Embryonic facial prominence (tissue), 1 donor: Measurements from ENCODE around the gene RALGPS2.

Experiments used
- DNase-seq: peaks from one replicate; pipeline ENCODE4 v3.0.0-alpha.2; 2016; ENCODE audit errors: extremely low spot score

The RALGPS2 gene

DNA sequence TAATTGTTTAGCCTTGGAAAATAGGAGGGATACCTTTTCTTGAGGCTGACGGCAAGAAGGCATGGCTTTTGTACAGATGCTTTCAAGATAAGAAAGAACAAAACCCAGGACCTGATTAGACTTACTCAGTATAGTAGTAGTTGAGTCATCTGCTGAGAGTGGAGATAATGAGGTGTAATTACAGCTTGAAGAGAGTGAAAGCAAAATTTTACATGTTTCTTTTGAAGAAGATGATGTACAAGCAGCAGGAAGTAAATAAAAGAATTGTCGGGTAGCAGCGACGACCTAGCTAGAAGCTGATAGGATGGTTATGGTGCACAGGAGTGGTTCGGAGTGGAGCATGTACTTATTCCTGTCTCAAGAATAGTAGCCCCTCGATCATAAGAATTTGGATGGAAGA is 139.3 kb downstream of the RALGPS2 start:
- no peak for DNase-seq

- DNase-seq, result no peak
Measured at GRCh38 chr1:178867670-178868069, 142.6 kb downstream of the RALGPS2 start.

DNA sequence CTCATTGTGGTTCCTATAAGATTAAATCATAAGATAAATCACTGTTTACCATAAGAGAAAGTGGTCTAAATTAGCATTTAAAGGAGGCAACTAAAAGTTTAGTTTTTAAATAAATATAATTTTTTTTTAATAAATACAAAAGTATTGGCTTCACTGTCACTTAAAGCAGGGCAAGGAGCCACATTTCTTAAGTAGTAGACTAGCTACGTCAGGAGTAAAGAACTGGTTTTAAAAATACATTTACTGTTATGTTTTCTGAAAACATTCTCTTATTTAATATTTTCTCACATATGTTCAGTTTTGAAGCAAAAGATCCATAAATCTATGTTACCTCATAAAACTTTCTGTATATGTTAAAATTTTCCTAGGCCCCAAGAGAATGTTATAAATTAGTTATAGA is 143.7 kb downstream of the RALGPS2 start:
- no peak for DNase-seq

- DNase-seq, result no peak
Measured at GRCh38 chr1:178869119-178869697, 144.2 kb downstream of the RALGPS2 start.

DNA sequence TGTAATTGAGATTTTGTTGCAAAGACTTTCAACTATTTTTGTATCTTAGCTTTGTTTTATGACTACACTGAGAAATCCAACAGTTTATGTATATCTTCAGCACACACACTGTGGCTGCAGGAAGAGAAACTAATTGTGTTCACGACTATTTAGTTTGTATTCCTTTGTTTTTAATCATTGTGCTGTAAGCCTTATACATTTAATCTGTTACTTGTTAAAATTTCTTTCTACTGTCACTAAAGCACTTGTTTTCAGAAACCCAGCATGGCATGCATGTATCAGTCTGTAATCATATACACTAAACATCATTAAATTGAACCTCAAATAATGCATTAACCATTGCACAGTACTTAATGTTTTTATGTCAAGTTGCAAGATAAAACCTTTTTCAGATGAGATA is 145.2 kb downstream of the RALGPS2 start:
- no peak for DNase-seq

DNA sequence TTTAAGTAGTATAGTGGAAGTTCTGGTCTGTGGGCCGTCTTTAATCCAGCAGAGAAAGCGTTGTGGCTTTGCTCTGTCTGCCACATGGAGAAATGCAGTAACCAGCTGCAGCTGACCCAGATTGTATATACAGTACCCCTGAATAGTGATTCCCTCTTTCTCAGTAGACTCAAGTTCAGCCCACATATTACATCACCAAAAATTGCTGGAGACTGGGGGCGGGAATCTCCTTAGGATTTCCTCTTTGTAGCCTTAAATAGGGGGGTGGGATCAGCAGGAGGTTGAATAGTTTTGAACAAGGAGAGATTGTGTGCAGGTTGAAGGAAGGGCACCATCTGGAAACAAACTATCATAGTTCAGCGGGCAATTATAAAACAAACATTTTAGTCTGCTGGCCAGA is 145.9 kb downstream of the RALGPS2 start, which contains the start of gene ANGPTL1:
TSS of gene ANGPTL1 (minus strand) at position 134 of the 400 bp plus-strand sequence. CDS start 5,301 bp downstream, outside the sequence.
- peak; percentile 67 for DNase-seq

- DNase-seq, result no peak
Measured at GRCh38 chr1:178871551-178872320, 146.7 kb downstream of the RALGPS2 start.

DNA sequence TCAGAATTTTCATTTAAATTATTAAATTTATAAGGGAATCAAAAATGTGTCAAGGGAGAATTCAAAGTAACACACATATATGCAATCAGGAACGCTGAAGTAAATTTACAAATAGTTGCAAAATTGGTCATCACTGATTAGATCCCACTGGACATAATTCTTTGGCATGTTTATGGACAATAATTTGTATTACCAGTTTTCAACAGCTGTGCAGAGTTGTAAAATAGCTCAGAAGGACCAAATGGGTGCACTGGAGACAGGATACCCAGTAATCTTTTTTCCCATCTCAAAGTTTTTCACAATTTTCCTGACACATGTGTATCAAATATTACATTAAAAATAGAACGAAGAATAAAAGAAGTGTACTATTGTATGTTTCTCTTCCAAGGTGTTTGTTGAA is 149.9 kb downstream of the RALGPS2 start:
- no peak for DNase-seq

DNA sequence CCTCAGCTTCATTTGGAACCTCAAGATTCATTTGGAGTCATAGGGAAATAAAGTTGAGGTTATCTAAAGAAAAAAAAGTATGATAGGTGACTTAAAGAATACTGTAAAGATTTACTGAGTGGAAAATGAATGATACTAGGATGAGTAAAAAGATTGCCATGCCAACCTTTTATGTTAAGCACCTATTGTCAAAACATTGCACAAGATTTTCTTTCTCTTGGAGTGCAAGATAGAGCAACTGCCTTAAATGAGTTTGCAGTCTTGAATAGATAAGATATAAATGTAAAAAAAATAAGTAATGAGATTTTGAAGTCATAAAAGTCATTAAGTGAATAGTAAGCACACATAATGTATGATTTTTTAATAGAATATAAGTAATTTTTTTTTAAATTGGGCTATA is 150.9 kb downstream of the RALGPS2 start:
- no peak for DNase-seq

DNA sequence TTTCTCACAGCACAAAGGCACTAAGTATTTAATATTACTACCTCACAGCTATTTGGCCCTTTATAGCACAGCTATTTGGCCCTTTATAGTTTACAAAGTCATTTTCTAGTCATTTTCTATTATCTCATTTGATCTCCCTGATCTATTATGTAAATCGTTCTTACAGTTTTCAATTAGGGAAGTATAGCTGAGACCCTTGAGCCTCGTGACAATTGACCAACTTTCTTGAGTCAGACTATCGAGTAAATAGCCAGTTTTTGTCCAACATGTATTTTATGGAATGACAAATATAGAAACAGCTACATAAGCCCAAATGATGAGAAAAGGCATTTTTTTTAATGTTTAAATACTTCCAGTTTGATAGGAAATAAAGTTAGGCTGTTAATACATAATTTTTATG is 152.9 kb downstream of the RALGPS2 start:
- no peak for DNase-seq

DNA sequence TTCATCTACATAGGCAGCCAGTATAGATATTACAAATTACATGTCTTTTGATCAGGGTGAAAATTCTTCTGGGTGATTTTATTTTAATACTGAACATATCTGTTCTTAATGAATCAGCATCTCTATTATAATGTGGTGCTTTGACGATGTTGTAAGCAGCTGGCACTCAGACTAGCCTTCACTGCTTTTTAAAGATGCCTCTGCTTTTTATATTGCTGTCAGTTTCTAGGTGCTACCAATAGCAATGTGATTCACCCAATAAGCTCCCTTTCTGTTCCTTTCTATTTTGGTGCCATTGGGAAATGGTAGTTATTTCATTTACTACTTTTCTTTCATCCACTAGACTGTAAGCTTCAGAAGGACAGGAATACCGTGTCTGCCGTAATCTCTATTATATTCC is 156.9 kb downstream of the RALGPS2 start:
- no peak for DNase-seq

- no peak for DNase-seq
Measured at GRCh38 chr1:178885869-178886268, 160.8 kb downstream of the RALGPS2 start.

GRCh38 chr1:178886551-178886950 is 161.5 kb downstream of the RALGPS2 start:
- no peak for DNase-seq

DNA sequence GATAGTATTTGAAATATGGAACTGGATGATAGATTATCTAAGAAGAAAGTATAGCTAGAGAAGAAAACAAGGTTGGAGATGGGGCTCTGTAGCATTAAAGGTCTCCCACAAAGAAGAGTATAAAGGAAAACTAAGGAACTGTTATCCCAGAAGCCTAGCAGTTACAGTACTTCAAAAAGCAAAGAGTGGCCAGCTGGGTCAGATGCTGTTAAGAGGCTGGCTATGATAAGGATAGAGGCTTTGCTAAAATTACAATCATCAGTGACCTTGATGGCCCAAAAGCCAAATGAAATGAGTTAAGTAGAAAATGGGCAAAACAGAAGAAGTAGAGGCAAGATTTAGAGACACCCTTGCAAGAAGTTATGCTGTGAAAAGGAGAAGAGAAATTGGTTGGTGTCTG is 170.9 kb downstream of the RALGPS2 start:
- DNase-seq, result no peak

GRCh38 chr1:178898401-178898800 is 173.4 kb downstream of the RALGPS2 start:
- DNase-seq, result no peak

- DNase-seq, result no peak
Measured at GRCh38 chr1:178899402-178899801, 174.4 kb downstream of the RALGPS2 start.

GRCh38 chr1:178901482-178902125 is 176.6 kb downstream of the RALGPS2 start:
- no peak for DNase-seq

DNA sequence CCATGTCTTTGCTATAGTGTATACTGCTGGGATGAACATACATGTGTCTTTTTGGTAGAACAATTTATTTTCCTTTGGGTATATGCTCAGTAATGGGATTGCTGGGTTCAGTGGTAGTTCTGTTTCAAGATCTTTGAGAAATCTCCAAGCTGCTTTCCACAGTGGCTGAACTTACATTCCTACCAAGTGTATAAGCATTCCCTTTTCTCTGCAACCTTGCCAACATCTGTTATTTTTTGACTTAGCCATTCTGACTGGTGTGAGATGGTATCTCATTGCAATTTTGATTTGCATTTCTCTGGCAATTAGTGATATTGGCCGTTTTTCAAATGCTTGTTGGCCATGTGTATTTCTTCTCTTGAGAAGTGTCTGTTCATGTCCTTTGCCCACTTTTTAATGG is 183.3 kb downstream of the RALGPS2 start:
- DNase-seq, result no peak

DNA sequence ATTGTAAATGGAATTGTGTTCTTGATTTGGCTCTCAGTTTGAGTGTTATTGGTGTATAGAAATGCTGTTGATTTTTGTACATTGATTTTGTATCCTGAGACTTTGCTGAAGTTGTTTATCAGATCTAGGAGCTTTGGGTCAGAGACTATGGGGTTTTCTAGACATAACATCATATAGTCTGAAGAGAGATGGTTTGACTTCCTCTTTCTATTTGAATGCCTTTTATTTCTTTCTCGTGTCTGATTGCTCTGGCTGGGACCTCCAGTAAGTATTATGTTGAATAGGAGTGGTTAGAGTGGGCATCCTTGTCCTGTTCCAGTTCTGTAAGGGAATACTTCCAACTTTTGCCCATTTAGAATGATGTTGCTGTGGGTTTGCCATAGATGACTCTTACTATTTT is 185.0 kb downstream of the RALGPS2 start:
- no peak for DNase-seq

- DNase-seq, result no peak
Measured at GRCh38 chr1:178912597-178912996, 187.6 kb downstream of the RALGPS2 start.

- DNase-seq, result no peak
Measured at GRCh38 chr1:178916448-178917174, 191.6 kb downstream of the RALGPS2 start.

GRCh38 chr1:178918308-178918707 is 193.3 kb downstream of the RALGPS2 start:
- DNase-seq, result no peak
